Measurements from ENCODE around the gene LNP1.

LNP1 gene

DNA sequence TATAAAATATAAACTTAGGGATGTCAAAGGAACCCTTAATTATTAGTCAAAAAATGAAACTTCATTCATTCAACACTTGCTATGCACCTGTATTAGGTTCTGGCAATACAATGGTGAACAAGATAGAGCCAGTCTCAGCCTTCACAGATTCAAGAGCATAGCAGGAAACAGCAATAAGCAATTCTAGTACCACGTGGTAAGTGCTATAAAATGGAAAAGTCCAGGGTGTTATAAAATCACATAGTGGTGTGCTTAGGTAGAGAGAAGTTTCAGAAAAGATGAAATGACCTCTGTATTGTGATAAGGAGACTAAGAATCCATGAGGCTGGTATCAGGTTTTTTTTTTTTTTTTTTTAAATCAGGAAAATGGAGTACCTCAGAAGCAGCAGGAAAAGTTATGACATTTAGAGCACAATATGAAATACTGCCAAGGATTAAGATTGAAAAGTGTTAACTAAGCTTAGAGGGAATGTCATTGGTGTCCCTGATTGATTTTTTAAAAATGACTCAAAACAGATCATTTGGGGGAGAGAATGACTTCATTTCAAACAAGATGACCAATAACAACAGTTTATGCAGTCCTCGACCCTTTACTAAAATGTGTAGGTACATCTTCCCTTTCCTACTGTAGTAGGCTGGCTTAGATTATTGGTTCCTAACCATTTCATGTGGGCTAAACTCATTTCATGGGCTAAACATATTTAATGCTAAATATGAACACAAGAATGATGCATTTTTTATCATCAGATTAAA, 5.5 kb upstream of the LNP1 start:
- intact Hi-C loops (cut with DNase I), result no loop called here
- no peak for DNase-seq

DNA sequence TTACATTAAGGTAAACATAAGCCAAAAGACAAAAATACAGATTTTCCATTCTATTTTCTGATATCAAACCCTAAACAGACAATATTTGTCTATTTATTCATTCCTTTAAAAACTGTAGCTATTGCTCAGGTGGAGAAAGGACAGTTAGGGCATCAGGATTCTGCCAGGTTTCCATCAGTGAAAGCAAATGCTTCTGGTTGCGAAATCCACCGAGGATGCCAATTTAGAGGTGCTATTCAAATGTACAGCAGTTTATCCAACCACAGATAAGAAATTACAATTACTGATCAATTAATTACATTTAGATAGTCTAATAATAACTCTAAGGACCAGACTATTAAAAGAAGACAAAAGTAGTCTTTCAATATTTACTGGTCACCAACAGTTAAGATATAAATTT, 4.4 kb upstream of the LNP1 start:
- no peak for DNase-seq
- intact Hi-C loops (cut with DNase I), result no loop called here

DNA sequence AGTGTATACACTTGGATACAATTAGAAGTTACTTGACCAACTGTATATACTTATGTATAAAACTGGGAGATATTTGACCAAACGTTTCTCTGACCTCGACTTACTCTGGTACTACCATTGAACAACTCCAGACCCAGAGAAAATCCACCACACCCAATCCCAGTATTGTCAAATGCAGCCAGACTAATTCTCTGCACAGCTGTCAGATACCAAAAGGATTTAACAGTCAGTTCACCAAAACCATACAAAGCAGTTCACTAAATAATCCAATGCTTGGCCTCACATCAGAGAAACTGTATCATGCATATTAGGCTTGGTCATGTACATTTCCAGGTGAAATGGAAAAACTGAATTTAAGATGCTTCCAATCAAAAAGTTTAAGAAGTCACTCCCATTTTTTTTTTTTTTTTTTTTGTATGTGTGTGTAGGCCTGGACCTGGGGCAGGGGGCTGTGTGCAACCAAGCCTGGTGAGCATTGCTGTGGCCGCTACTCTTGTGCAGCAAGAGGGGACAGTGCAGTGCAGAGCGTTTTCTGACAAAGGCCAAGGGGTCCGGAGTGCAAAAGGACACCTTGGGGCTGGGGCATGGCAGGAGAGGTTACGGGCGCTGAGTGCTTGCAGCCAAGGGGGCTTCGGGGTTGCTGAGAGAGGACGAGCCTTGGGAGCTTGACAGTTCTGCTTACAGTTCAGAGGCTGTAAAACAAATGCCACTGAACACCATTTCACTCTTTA, 1.8 kb upstream of the LNP1 start:
- intact Hi-C loops (cut with DNase I), result loop anchor here (5.0 kb wide), 1 partner anchor 308 kb away; the partner anchor contains the start of gene TFG
- DNase-seq, result peak in 1 of 42 donors; percentile 35

DNA sequence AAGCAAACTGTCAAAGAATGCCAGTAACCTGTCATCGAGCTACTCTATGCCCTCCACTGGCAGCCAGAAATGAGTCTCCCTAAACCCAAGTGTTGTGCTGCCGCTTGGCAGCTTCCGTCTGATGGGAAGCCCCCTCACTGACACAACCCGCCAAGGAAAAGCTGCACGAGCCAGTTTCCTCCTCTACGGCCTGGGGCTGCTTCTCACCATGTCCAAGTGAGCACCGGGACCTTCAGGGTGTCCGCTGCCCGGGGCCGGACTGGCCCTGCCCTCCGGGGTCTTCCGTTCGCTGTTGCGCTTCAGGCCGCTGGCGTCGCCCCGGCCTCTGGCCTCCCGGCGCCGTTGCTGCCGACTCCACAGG, 940 bp upstream of the LNP1 start:
- intact Hi-C loops (cut with DNase I), result loop anchor here (5.0 kb wide), 1 partner anchor 307 kb away; the partner anchor contains the start of gene TFG
- peak in 12 of 42 donors; percentile 15 to 56 (median 30) for DNase-seq

DNA sequence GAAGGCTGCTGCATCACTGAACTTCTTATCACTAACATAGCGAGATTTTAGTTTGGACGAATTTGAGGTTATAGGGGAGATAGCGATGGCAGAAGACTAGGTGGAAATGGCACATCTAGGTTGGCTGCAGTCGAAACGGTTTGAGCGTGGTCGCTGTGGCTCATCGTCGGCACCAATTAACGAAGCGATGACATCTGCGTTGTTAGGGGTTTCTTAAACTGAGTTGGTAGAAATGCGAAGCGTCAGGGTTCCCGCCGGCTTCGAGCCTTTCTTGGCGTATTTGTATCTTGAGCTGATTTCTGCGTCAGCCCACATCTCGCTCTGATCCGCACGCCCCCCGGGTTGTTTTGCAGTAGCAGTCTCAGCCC, 319 bp downstream of the LNP1 start:
- DNase-seq, result peak; percentile 17 to 79 (median 58)
- intact Hi-C loops (cut with DNase I), result loop anchor here (5.0 kb wide), 1 partner anchor 306 kb away; the partner anchor contains the start of gene TFG

DNA sequence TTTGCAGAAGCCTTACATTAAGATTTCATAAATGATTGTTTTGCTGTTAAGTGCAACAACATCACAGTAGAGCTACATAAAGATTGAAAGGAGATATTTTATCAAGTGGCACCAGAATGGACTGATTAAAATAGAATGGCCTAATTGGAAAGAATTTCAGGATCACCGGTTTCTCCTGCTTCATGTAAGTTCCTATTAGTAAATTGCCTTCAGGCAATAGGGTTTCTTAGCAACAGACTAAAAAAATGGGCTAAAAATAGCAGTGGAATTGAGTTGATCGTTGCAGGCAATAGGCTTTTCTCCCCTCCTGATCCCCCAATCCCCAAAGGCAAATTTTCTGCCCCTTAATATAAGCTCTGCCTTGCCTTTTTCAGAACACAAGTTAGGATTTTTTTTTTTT, 917 bp downstream of the LNP1 start:
- intact Hi-C loops (cut with DNase I), result loop anchor here (5.0 kb wide), 1 partner anchor 305 kb away; the partner anchor contains the start of gene TFG
- peak in 2 of 42 donors; percentile 32 to 44 for DNase-seq

DNA sequence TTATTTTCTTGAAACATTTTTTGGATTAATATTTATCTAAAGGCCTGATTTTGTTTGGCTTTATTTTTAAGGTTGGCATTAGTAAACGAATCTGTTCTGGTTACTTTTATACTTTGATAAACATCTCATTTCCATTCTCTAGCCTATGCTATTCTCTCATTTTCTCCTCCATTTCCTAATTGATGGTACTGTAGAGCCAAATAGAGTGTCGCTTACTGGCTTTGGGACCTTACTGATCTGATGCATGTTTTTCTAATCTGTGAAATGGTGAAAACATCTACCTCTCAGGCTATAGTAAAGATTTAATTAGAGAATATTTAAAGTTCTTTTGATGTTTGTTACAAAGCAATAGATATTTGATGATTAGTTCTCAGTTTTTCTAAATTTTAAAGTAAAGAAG, 1.6 kb downstream of the LNP1 start:
- intact Hi-C loops (cut with DNase I), result loop anchor here (5.0 kb wide), 1 partner anchor 304 kb away; the partner anchor contains the start of gene TFG
- DNase-seq, result no peak

DNA sequence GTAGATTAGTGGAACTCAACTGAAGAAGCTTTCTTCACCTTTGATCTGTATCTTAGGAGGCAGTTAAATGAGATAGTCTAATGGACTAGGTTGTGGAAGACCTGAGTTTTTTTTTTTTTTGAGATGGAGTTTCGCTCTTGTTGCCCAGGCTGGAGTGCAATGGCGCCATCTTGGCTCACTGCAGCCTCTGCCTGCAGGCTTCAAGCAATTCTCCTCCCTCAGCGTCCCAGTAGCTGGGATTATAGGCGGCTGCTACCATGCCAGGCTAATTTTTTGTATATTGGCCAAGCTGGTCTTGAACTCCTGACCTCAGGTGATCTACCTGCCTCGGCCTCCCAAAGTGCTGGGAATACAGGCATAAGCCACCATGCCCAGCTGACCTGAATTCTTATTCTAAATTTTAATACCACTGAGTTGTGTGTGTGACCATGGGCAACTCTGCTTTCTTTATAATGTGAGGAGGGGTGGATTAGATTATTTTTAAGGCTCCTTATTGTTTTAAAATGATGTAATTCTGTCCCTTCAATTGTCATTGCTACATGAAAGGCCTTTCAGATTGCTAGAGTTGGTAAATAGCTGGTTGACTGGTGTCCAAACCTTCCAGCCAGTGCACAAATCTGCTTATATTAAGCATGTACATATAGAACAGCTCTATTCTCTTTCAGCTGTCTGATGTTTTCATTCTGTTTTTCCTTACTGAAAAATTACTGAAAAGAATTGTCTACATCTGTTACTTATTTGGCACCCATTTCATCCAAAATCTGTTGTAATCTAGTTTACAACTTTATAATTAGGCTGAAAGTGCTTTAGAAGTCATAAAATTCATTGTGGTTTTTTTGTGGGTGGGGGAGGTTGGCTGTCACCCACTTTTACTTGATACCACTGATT, 2.3 kb downstream of the LNP1 start:
- peak in 5 of 42 donors; percentile 10 to 40 (median 36) for DNase-seq
- intact Hi-C loops (cut with DNase I), result loop anchor here (5.0 kb wide), 1 partner anchor 304 kb away; the partner anchor contains the start of gene TFG

DNA sequence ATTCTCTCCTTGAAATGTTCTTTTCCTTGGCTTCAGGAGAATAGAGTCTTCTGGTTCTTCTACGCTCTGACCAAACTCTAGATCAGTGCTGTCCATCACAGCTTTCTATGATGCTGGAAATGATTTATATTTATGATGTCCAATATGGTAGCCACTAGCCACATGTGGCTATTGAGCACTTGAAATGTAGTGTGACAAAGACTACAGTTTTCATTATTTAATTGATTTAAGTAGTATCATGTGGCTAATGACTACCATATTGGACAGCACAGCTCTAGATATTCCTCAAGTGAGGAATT, 2.9 kb downstream of the LNP1 start:
- no peak for DNase-seq
- intact Hi-C loops (cut with DNase I), result loop anchor here (5.0 kb wide), 1 partner anchor 303 kb away; the partner anchor contains the start of gene TFG

DNA sequence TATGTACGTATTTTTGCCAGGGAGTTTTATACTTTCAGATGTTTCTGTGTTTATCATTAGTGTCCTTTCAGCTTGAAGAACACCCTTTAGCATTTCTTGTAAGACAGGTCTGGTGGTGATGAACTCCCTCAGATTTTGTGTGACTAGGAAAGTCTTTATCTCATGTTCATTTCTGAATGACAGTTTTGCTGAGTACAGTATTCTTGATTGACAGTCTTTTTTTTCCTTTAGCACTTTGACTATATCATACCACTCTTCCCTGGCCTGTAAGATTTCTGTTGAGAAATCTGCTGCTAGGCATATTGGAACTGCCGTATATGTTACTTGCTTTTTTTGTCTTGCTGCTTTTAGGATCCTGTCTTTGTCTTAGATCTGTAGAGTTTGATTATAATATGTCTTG, 5.8 kb downstream of the LNP1 start:
- intact Hi-C loops (cut with DNase I), result no loop called here
- DNase-seq, result no peak

DNA sequence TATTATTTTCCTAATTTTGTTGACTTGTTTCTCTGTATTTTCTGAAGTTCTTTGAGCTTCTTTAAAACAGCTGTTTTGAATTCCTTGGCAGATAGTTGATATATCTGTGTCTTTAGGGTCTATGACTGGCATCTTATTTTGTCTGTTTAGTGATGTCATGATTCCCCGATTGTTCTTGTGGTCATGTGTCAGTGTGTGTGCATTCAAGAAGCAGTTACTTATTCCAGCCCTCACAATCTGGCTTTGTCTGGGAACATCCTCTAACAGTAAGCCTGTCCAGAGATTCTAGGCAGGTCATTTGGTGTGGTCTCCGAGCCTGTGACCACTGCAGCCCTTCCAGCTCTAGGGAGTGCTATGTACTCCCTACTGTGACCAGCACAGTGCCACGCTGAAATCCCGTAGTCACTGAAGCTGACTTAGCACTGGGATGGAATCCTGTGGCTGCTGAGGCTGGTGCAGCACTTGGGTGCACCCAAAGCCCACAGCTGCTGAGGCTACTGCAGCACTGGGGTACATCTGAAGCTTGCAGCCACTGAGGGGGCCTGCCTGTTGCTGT, 6.7 kb downstream of the LNP1 start:
- intact Hi-C loops (cut with DNase I), result no loop called here
- no peak for DNase-seq

DNA sequence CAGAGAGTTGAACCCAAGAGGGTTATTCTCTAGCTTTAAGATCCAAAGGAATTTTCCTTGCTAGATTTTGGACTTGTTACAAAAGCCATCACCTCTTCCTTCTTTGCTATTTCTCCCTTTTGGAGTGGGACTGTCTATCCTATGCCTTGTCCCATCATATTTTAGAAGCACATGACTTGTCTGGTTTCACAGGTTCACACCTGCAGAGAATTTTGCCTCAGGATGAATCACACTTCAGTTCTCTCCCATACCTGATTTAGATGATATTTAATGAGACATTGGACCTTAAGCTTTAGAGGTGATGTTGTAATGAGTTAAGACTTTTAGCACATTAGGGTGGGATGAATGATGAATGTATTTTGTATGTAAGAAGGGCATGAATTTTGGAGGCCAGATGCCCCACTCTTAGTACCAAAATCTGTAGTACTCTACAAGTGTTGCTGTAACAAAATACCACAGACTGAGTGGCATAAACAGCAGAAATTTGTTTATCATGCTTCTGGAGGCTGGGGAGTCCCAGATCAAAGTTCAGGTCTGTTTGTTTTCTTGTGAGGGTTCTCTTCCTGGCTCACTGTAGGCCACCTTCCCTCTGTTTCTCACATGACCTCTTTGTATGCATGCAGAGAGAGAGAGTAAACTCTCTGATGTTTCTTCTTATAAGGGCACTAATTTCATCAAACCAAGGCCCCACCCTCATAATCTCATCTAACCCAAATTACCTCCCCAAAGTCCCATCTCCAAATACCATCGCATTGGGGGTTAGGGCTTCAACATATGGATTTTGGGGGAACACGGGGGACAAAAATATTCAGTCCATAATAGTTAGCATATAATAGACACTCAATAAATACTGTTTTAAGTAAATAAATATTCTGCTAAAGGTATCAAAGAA, 10.0 kb downstream of the LNP1 start:
- no peak for DNase-seq
- intact Hi-C loops (cut with DNase I), result no loop called here

DNA sequence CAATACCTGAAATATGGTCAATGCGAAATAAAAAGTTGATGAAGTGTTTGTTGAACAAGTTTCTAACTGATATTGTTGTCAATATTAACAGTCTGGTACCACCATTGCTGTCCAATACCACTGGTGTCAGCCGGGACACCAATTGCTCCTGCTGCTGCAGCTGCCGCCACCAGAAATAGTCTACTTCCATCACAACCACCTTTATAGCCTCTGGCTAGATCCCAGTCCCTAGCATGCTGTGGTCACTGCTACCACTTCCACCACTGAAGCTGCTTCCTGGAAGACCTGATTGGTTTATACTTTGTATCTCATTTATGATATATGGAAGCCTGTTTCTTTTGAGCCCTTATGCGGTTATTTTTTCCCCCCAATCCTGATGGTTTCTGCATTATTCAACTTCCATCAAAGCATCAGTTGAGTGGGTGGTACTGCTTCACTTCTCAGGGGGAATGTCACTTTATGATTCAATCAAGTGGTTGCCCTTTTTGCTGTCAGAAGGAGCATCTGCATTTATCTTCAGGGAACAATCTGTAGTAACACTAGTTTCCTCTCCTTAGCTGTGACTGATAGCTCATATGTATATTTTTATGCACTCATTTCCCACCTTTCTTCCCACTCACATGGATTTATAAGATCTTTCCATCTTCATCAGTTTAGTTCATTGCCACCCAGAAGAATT, 11.7 kb downstream of the LNP1 start:
- peak in 6 of 42 donors; percentile 33 to 63 (median 42) for DNase-seq
- intact Hi-C loops (cut with DNase I), result no loop called here

DNA sequence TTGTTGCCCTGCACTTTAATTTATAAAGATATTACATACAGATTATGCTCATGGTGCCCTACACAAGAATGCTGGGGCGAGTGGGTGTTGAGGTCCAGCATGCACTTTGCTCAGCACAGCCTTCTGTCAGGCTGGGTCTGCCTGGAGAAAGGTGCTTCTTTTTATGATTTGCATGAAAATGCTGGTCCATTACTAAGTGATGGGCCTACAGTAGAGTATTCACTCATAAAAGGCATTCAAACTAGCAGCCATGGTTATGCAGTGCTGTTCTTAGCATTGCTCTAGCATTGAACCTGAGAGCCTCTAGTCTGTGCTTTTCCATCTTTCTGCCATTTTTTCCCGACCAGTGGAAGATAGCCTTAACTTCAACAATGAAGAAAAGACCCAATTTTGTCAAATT, 12.3 kb downstream of the LNP1 start:
- DNase-seq, result no peak
- intact Hi-C loops (cut with DNase I), result no loop called here

DNA sequence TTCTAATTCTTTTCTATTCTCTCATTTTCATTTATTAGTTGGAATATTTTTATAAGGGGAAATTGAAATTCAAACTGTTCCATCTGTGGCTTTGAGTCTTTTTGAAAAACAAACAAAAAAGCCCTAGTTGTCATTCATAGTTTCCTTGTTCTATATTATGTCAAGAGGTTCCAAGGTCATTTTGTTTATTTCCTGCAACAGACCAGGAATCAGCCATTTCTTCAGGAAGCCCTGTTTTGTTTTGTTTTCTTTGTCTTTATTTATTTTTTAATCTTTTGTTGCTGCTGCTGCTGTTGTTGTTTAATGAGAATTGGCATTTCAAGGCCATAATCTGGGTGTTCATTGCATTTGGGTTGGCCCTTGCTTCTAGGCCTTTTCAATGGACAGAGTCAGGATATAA, 14.8 kb downstream of the LNP1 start:
- intact Hi-C loops (cut with DNase I), result no loop called here
- DNase-seq, result no peak

DNA sequence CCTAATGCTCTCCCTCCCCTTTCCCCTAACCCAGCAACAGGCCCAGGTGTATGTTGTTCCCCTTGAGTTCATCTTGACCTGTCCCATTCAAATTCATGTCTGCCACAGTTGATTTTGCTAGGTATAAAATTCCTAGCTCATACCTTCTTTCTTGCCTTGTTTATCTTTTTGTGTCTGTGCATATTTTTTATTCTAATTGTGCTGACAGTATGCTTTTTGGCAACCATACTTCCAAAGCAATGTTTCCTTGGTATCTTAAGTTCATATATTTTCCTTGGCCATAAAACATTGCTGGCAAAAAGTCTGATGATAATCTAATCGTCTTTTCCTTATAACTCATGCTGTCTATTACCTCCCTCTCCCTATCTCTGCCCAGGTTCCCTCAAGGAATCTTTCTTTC, 15.5 kb downstream of the LNP1 start:
- intact Hi-C loops (cut with DNase I), result no loop called here
- DNase-seq, result no peak

DNA sequence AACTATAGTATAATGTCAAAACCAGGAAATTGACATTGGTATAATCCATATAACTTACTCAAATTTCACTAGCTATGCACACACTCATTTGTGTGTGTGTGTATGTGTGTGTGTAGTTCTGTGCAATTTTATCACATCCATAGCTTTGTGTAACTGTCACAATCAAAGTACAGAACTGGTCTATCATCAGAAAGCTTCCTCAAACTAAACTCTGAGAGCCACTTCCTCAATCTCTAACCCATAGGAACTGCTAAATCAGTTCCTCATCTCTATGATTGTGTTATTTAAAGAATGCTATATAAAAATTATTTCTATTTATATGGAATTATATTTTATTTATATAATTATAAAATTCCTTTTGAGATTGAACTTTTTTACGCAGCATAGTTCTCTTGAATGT, 18.1 kb downstream of the LNP1 start:
- no peak for DNase-seq
- intact Hi-C loops (cut with DNase I), result no loop called here

DNA sequence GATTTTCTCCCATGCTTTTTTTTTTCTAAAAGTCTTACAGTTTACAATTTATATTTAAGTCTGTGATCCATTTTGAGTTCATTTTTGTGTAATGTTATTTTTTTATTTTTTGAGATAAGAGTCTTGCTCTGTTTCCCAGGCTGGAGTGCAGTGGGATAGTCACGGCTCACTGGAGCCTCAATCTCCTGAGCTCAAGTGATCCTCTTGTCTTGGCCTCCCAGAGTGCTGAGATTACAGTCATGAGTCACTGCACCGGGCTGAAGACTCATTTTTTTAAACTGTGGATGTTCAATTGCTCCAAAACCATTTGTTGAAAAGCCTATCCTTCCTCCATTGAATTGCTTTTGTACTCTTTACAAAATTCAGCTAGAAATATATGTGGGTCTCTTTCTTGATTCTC, 19.5 kb downstream of the LNP1 start:
- DNase-seq, result no peak
- intact Hi-C loops (cut with DNase I), result no loop called here

All from head of caudate nucleus (tissue), 42 donors.